Stimulated activated naive CD8-positive, alpha-beta T cell treated with anti-CD3 and anti-CD28 coated beads, Interleukin-15, Interleukin-2, amounts not matched to agents 100 ng/mL and 50 ng/mL, for 24 hours (primary cell): ENCODE measurements around the gene LGSN.
"Not testable (repeated sequence)": the region's sequence is repeated elsewhere in the genome, so short reads cannot be mapped to it uniquely, and the experiment has no call there.

Experiments used
- H3K27ac Mint-ChIP-seq: one replicate; pipeline ENCODE4 v1.8.0; 2021; ENCODE audit warnings: mild to moderate bottlenecking, mixed read lengths
- H3K27me3 Mint-ChIP-seq: one replicate; pipeline ENCODE4 v1.8.0; 2021; ENCODE audit warnings: mixed read lengths
- H3K36me3 Mint-ChIP-seq: one replicate; pipeline ENCODE4 v1.8.0; 2021; ENCODE audit warnings: low read depth, mixed read lengths
- H3K4me1 Mint-ChIP-seq: one replicate; pipeline ENCODE4 v1.8.0; 2021; ENCODE audit warnings: low read depth, mixed read lengths
- H3K4me3 Mint-ChIP-seq: one replicate; pipeline ENCODE4 v1.8.0; 2021; ENCODE audit warnings: mild to moderate bottlenecking, mixed read lengths
- H3K9me3 Mint-ChIP-seq: one replicate; pipeline ENCODE4 v1.8.0; 2021; ENCODE audit warnings: mixed read lengths

Gene LGSN

DNA sequence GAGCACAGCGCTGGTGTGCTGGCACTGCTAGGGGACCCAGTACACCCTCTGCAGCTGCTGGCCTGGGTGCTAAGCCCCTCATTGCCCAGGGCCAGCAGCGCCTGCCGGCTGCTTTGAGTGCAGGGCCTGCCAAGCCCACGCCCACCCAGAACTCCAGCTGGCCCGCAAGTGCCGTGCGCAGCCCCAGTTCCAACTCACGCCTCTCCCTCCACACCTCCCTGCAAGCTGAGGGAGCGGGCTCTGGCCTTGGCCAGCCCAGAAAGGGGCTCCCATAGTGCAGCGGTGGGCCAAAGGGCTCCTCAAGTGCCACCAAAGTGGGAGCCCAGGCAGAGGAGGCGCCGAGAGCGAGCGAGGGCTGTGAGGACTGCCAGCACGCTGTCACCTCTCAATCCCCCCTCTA is 6.8 kb upstream of the LGSN start:
- H3K27me3 Mint-ChIP-seq, H3K4me1 Mint-ChIP-seq, H3K36me3 Mint-ChIP-seq, H3K9me3 Mint-ChIP-seq, H3K4me3 Mint-ChIP-seq, H3K27ac Mint-ChIP-seq: not testable (repeated sequence)

DNA sequence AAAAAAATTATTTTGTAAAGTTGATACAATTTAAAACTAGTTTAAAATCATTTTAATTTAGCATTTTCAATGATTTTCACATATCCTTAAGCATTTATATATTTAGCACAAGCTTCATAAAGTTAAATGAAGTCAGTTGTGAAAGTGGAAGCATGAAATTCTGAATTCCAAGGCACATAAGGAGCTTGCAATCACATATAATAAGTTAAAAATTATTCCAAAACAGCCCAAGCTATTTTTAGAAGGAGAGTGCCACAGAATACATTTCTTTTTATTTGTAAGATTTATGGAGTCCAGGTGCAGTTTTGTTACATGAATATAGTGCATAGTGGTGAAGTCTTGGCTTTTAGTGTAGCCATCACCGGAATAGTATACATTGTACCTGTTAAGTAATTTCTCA is 3.2 kb upstream of the LGSN start:
- Mint-ChIP-seq H3K4me1 (no peaks in the 10 kb centered on the region), H3K27me3 (no peaks in the 10 kb centered on the region), H3K9me3 (peaks cover 4% of the 10 kb centered on the region), H3K4me3 (no peak overlapping the region), H3K36me3 (no peaks in the 10 kb centered on the region), H3K27ac (no peak overlapping the region)

DNA sequence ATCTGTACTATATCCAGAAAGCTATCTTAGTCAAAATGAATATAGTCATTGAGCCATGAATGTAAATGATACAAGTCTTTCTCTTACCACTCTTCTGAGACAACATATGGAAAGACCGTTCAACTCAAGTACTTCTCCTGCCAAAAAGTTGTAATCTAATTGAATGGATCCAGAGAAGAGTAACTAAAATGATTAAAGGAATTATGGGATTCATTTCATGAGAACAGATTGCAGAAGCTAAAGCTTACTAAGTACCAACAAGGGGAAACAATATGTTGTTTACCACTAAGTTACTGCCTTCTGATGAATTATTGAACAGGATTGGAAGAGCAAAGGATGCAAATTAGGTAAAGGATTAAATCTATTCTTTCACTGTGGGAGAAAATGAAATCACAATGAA is 2.0 kb upstream of the LGSN start:
- Mint-ChIP-seq H3K4me3 (no peak overlapping the region), H3K36me3 (no peaks in the 10 kb centered on the region), H3K9me3 (no peaks in the 10 kb centered on the region), H3K27me3 (no peaks in the 10 kb centered on the region), H3K4me1 (no peaks in the 10 kb centered on the region), H3K27ac (no peak overlapping the region)

DNA sequence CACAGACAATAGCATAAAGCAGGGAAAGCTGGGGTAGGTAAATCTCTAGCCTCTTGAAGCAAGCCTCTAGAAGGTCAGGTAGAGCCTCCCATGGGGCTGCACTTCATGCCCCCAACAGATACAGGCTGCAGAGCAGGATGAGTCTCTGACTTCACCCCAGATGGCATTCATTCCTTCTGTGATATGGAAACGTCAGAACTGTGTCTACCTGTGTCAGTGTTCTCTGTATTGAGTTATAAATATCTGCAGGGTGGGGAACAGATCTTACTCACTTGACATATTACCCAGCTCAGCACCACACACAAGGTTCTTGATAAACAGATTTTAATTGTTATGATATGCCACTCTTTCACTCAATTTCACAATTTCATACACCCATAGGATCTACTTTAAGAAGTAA is 2.1 kb downstream of the LGSN start:
- H3K4me1 Mint-ChIP-seq, result no peaks in the 10 kb centered on the region
- no peaks in the 10 kb centered on the region for H3K36me3 Mint-ChIP-seq
- no peak overlapping the region for H3K27ac Mint-ChIP-seq
- H3K4me3 Mint-ChIP-seq, result no peak overlapping the region
- H3K9me3 Mint-ChIP-seq, result no peaks in the 10 kb centered on the region
- peaks cover 3% of the 10 kb centered on the region for H3K27me3 Mint-ChIP-seq

DNA sequence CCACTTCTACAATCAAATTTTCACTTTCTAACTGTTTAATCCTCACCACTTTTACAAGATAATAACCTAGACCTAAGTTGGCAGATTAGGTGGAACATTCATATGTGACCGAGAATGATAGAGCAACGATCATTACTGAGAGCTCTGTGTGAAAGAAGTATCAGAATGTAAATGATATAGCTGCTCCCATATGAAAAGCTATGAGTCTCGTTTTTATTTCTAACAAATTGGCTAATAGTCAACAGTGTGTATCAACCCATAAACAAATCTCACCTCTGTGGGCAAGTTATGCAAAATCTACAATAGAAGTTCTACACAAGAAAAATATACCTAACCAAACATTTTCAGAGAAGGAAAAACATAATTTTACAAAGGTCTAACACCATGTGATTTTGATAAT is 3.7 kb downstream of the LGSN start:
- no peak overlapping the region for H3K27ac Mint-ChIP-seq
- no peak overlapping the region for H3K4me3 Mint-ChIP-seq
- H3K4me1 Mint-ChIP-seq, result no peaks in the 10 kb centered on the region
- H3K27me3 Mint-ChIP-seq, result peaks cover 7% of the 10 kb centered on the region
- H3K9me3 Mint-ChIP-seq, result no peaks in the 10 kb centered on the region
- H3K36me3 Mint-ChIP-seq, result no peaks in the 10 kb centered on the region

DNA sequence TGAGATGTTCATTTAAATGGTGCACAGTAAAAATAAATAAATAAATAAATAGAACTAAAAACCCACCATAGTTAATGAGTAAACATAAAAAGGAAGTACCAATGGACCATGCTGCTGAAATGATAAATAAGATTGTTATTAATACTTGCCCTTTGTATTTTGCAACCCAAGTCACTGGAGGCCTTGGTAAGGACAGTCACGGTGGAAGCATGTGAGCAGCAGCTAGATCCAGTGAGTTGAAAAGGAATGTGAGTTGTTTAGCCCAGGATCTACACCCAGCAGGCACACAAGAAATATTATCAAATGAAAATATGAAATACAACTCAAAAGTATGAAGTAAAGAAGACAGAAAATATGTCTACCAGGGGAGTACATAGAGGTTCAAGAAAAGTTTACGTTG is 6.7 kb downstream of the LGSN start:
- no peaks in the 10 kb centered on the region for H3K4me1 Mint-ChIP-seq
- no peak overlapping the region for H3K4me3 Mint-ChIP-seq
- peaks cover 7% of the 10 kb centered on the region for H3K27me3 Mint-ChIP-seq
- no peaks in the 10 kb centered on the region for H3K9me3 Mint-ChIP-seq
- no peak overlapping the region for H3K27ac Mint-ChIP-seq
- no peaks in the 10 kb centered on the region for H3K36me3 Mint-ChIP-seq

DNA sequence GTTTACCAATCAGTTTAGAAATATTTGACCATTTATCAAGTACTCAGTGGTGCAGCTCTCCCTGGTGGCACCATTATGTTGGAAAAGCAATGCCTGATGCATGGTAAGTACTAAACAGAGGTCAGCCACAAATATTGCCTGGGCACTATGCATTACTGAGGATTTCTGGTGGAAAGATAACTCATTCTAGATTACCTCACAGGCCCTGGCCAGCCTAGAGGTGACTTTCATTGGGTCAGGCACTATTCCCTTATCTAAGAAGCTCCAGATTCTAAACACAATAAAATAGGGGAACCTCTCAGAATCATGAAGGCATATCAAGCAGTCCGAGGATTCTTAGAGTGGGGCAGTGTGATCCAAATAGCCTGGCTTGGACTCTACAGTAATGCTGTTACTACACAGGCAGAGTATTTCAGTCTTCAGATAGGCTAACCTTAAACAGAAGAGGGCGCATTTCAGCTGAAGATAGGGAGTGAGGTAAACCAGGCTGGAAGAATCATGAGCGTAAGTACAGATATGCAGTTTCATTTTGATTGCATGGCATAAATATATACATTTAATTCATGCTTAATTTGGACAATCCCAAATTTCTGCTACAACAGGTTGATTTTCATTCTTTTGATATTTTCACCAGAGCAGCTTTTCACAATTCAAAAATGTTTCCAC is 12.1 kb downstream of the LGSN start:
- no peaks in the 10 kb centered on the region for H3K36me3 Mint-ChIP-seq
- H3K4me3 Mint-ChIP-seq, result no peak overlapping the region
- H3K9me3 Mint-ChIP-seq, result no peaks in the 10 kb centered on the region
- H3K27ac Mint-ChIP-seq, result no peak overlapping the region
- no peaks in the 10 kb centered on the region for H3K4me1 Mint-ChIP-seq
- peaks cover 4% of the 10 kb centered on the region for H3K27me3 Mint-ChIP-seq

DNA sequence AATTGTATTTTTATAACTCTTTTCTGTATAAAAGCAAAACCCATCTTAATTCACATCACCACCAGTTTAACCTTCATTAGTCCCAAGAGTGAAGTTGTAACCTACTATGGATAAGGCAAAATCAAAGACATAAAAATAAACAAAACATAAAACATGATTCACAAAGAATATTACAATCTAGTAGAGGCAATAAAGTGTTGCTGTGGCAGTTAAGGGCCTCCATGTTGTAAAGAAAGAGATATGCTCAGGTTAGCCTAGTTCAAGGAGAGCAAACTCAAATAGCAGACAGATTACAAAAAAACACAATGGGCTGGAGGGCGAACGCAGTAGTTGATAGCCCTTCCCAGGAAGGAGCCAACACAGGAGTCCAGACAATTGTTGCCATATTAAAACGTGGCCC is 13.4 kb downstream of the LGSN start:
- no peaks in the 10 kb centered on the region for H3K4me1 Mint-ChIP-seq
- H3K9me3 Mint-ChIP-seq, result no peaks in the 10 kb centered on the region
- H3K36me3 Mint-ChIP-seq, result no peaks in the 10 kb centered on the region
- no peak overlapping the region for H3K4me3 Mint-ChIP-seq
- no peak overlapping the region for H3K27ac Mint-ChIP-seq
- H3K27me3 Mint-ChIP-seq, result no peaks in the 10 kb centered on the region

DNA sequence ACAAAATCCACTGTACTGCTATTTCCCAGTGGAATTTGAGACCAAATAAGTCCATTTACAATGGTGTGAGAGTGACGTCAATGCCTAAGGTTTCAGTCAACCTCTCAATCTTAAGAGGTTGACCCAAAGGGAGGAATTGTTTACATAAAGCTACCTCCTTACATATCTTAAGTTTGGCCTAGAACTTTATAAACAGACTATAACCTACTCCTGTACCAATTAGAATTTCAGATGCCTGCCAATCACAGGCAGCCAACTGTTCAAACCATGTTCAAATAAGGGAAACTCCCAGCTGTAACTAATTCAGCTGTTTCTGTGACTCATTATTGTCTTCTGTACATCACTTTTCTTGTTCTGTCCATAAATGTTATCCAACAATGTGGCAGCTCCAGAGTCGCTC is 14.5 kb downstream of the LGSN start:
- no peaks in the 10 kb centered on the region for H3K9me3 Mint-ChIP-seq
- H3K27ac Mint-ChIP-seq, result no peak overlapping the region
- H3K4me3 Mint-ChIP-seq, result no peak overlapping the region

DNA sequence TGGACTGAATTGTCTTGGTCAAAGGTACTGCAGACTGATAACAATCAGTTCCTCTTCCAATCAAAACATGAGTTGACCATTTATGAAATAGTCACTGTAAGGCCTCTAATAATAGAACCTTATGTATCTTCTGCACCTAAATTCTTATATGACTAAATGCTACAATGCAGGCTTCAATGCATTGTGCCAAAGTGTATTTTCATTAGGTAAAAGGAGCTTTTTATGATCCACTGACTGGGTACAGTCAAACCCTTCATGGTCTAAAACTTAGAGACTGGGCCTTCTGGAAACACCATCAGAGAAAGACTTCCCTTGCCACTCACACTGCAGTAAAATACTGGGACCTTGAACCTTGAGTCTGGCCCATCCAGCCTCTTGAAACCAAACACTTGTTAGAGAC is 16.3 kb downstream of the LGSN start:
- no peaks in the 10 kb centered on the region for H3K4me1 Mint-ChIP-seq
- no peaks in the 10 kb centered on the region for H3K27me3 Mint-ChIP-seq
- no peak overlapping the region for H3K27ac Mint-ChIP-seq
- no peaks in the 10 kb centered on the region for H3K9me3 Mint-ChIP-seq
- no peak overlapping the region for H3K4me3 Mint-ChIP-seq
- no peaks in the 10 kb centered on the region for H3K36me3 Mint-ChIP-seq

More for the DNA sequence above, 14.5 kb downstream of the LGSN start:
- Mint-ChIP-seq H3K4me1 (no peaks in the 10 kb centered on the region), H3K27me3 (no peaks in the 10 kb centered on the region), H3K36me3 (no peaks in the 10 kb centered on the region)

DNA sequence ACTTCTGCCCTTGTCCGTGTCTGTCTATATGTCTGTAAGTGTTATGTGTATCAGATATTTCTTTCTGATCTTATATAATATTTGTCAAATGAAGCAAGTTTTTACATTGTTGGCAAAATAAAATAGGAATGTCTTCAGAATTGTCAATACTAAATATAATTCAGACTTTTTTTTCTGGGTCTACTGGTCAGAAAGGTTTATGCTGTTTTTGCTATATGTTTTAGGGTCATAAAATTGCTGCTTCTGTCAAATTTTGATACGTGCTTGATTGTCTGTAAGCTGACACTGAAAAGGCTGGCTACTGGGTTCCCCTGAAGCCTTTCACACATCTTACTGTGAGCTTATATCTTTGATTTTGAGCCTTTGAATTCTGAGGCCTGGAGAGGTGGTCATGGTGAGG is 20.1 kb downstream of the LGSN start:
- no peak overlapping the region for H3K27ac Mint-ChIP-seq
- no peak overlapping the region for H3K4me3 Mint-ChIP-seq
- H3K9me3 Mint-ChIP-seq, result no peaks in the 10 kb centered on the region
- no peaks in the 10 kb centered on the region for H3K4me1 Mint-ChIP-seq
- no peaks in the 10 kb centered on the region for H3K27me3 Mint-ChIP-seq
- H3K36me3 Mint-ChIP-seq, result no peaks in the 10 kb centered on the region

DNA sequence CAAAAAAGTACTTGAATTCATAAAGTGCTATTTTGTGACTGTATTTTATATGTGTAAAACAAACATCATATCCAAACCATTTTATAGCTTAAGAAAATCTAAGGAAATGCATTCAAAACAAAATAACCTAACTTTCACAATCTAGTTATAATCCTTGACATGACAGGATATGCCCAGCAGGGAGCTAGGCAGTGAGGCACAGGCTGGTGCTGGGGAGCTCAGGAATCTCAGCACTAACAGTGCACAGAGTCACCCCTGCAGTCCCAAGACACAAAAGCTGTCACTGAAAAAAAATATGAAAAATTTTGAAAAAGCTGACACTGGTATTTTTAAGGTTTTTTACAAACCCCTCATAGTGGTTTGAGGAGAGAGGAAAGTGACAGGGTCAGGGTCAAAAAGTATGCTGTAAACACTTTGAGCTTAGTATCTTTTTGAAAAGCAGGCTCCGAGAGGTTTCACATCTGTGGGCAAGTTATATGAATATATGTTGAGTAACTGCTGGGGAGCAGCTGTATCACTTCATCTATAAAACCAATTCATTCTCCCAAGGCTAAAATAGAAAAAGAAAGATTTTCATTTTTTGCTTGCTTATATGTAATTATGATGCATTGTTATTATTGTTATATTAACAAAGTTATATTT is 24.1 kb downstream of the LGSN start:
- H3K27ac Mint-ChIP-seq, result no peak overlapping the region
- H3K4me3 Mint-ChIP-seq, result no peak overlapping the region
- H3K27me3 Mint-ChIP-seq, result no peaks in the 10 kb centered on the region
- H3K36me3 Mint-ChIP-seq, result no peaks in the 10 kb centered on the region
- H3K4me1 Mint-ChIP-seq, result no peaks in the 10 kb centered on the region
- no peaks in the 10 kb centered on the region for H3K9me3 Mint-ChIP-seq

DNA sequence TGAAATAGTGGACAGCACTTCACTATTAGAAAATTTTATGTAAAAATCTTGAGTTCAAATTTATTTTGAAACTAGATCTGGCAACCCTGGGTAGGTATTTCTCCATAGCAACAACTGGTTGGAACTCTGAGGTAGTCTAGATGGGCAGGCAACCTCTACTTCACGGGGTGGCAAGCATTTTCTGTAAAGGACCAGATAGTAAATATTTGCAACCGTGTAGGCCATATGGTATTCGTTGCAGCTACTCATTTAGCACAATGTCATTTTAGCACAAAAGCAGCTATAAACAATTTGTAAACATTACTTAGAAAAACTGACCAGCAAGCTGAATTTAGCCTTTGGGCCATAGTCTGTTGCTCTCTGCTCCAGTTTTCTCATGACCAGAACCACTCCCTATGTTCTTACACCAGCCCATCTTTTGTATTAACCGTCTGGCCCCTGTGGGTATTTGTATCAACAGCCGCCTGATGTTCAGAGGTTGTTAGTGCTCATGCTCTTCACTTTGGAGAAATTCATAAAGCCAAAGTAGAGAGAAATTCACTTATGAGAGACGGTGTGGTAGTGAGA is 29.2 kb downstream of the LGSN start:
- no peak overlapping the region for H3K4me3 Mint-ChIP-seq
- no peaks in the 10 kb centered on the region for H3K27me3 Mint-ChIP-seq
- no peaks in the 10 kb centered on the region for H3K9me3 Mint-ChIP-seq
- no peaks in the 10 kb centered on the region for H3K4me1 Mint-ChIP-seq
- H3K36me3 Mint-ChIP-seq, result no peaks in the 10 kb centered on the region
- H3K27ac Mint-ChIP-seq, result no peak overlapping the region

DNA sequence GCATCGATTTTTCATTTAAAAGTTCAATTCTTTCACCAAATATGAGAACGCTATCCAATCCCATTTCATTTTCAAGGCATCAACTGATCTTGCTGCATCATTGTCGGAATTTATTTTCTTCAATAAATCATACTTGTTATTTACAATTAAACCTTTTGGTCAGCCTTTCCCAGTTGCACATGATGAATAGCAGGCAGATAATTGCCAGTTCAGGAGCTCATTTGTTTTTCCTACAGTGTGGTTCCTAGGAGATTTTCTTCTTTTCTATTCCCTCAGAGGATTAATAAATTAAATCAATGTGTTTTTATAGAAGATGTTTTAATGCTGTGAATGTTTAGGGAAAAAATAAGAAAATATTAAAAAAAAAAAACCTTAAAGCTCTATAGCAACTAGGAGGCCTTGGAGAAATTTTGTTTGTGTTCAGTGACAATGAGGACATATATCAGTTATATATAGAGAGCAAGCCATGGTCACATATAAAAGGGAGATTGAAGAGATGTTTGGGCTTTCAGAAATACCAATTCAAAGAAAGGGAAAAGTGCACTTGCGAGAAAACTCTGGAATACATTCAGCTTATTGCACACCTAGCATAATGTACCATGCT is 30.4 kb downstream of the LGSN start:
- H3K4me3 Mint-ChIP-seq, result no peak overlapping the region
- H3K36me3 Mint-ChIP-seq, result no peaks in the 10 kb centered on the region
- no peaks in the 10 kb centered on the region for H3K27me3 Mint-ChIP-seq
- H3K4me1 Mint-ChIP-seq, result no peaks in the 10 kb centered on the region
- no peak overlapping the region for H3K27ac Mint-ChIP-seq
- H3K9me3 Mint-ChIP-seq, result no peaks in the 10 kb centered on the region

DNA sequence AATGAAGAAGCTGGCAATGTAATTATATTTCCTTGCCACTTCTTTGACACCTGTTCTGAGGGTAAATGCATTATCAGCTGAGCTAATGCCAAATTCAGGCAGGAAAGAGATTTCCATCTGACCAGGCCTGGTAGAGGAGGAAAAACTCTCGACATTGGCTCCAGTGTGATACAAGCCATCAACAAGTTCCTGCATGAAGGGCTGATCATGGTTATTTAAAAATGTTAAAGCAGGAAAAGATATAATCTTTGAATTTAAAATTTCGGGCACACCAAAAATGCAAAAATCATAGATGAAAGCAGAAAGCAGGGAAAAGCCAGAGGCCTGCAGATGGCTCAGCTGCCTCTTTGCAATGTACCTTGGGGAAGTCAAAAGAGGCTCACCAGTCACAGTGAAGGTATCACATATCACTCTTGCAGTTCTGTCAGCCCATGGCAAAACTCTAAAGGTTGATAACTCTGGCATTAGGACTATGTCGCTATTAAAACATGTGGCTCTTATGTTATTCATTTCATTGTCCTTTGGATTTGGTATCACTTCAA is 39.1 kb downstream of the LGSN start:
- Mint-ChIP-seq H3K4me1 (no peaks in the 10 kb centered on the region), H3K36me3 (no peaks in the 10 kb centered on the region), H3K4me3 (no peak overlapping the region), H3K27me3 (no peaks in the 10 kb centered on the region), H3K27ac (no peak overlapping the region), H3K9me3 (no peaks in the 10 kb centered on the region)
